H9 (cell line): ENCODE data around the gene MAP7. TPM values are rescaled to one million over a fixed set of nuclear protein-coding genes. Genes with fewer than 3 reads are reported as not detected.

Experiments
- DNase-seq: peaks from one replicate; pipeline ENCODE4 v3.0.0-alpha.2; 2017
- H2AFZ ChIP-seq: one replicate; pipeline ENCODE4 v1.6.1; 2013; ENCODE audit warnings: mild to moderate bottlenecking, low read length, control low read depth, moderate library complexity
- H2AK5ac ChIP-seq: 2 replicates; pipeline ENCODE4 v1.6.1; 2013; ENCODE audit warnings: low read length, control low read depth, mixed read lengths; ENCODE audit not compliant: insufficient read length
- H2BK120ac ChIP-seq: one replicate; pipeline ENCODE4 v1.6.1; 2013; ENCODE audit warnings: low read depth, mild to moderate bottlenecking, low read length, control low read depth, inconsistent platforms; ENCODE audit not compliant: poor library complexity, severe bottlenecking
- H2BK12ac ChIP-seq: 2 replicates; pipeline ENCODE4 v1.6.1; 2013; ENCODE audit warnings: low read length, control low read depth, mixed read lengths, low read depth; ENCODE audit not compliant: insufficient read length
- H2BK15ac ChIP-seq: 2 replicates; pipeline ENCODE4 v1.6.1; 2013; ENCODE audit warnings: low read depth, low read length, control low read depth
- H2BK20ac ChIP-seq: one replicate; pipeline ENCODE4 v1.6.1; 2013; ENCODE audit warnings: low read depth, mild to moderate bottlenecking, low read length, control low read depth, inconsistent platforms; ENCODE audit not compliant: poor library complexity, severe bottlenecking
- H2BK5ac ChIP-seq: 2 replicates; pipeline ENCODE4 v1.6.1; 2013; ENCODE audit warnings: low read length, control low read depth, mixed read lengths; ENCODE audit not compliant: insufficient read length
- H3K14ac ChIP-seq: 2 replicates; pipeline ENCODE4 v1.6.1; 2013; ENCODE audit warnings: low read length, control low read depth; ENCODE audit not compliant: insufficient read depth
- H3K18ac ChIP-seq: 2 replicates; pipeline ENCODE4 v1.6.1; 2013; ENCODE audit warnings: low read depth, mild to moderate bottlenecking, mixed read lengths, low read length, control low read depth; ENCODE audit not compliant: insufficient read length
- H3K23ac ChIP-seq: 2 replicates; pipeline ENCODE4 v1.6.1; 2013; ENCODE audit warnings: low read length, control low read depth, mixed read lengths, low read depth; ENCODE audit not compliant: insufficient read length
- H3K23me2 ChIP-seq: 2 replicates; pipeline ENCODE4 v1.6.1; 2013; ENCODE audit warnings: low read depth, mild to moderate bottlenecking, mixed read lengths, low read length, control low read depth; ENCODE audit not compliant: insufficient read length, poor library complexity, severe bottlenecking
- H3K27ac ChIP-seq: 2 replicates; pipeline ENCODE4 v1.5.1; 2013; ENCODE audit warnings: low read length, control low read depth, mixed read lengths, low read depth; ENCODE audit not compliant: insufficient read length
- H3K27me3 ChIP-seq: 2 replicates; pipeline ENCODE4 v1.6.1; 2013; ENCODE audit warnings: low read length, control low read depth, inconsistent platforms; ENCODE audit not compliant: insufficient read depth
- H3K4ac ChIP-seq: 2 replicates; pipeline ENCODE4 v1.6.1; 2013; ENCODE audit warnings: low read depth, mild to moderate bottlenecking, control low read depth, inconsistent platforms, low read length, moderate library complexity
- H3K4me1 ChIP-seq: 2 replicates; pipeline ENCODE4 v1.6.1; 2013; ENCODE audit warnings: low read length, control low read depth, inconsistent platforms; ENCODE audit not compliant: insufficient read depth
- H3K4me2 ChIP-seq: 2 replicates; pipeline ENCODE4 v1.6.1; 2013; ENCODE audit warnings: low read length, control low read depth, mixed read lengths; ENCODE audit not compliant: insufficient read length, insufficient read depth
- H3K56ac ChIP-seq: 2 replicates; pipeline ENCODE4 v1.6.1; 2013; ENCODE audit warnings: low read depth, mild to moderate bottlenecking, mixed read lengths, low read length, control low read depth; ENCODE audit not compliant: insufficient read length
- H3K79me1 ChIP-seq: 2 replicates; pipeline ENCODE4 v1.6.1; 2013; ENCODE audit warnings: low read depth, mild to moderate bottlenecking, moderate library complexity, low read length, control low read depth, inconsistent platforms; ENCODE audit not compliant: insufficient read depth, poor library complexity, severe bottlenecking
- H3K79me2 ChIP-seq: 2 replicates; pipeline ENCODE4 v1.6.1; 2013; ENCODE audit warnings: low read length, control low read depth, inconsistent platforms; ENCODE audit not compliant: insufficient read depth
- H3K9ac ChIP-seq: 2 replicates; pipeline ENCODE4 v1.6.1; 2013; ENCODE audit warnings: low read length, control low read depth, mixed read lengths; ENCODE audit not compliant: insufficient read length; ENCODE audit errors: extremely low read depth
- H3K9me3 ChIP-seq: one replicate; pipeline ENCODE4 v1.6.1; 2013; ENCODE audit warnings: low read depth, low read length, inconsistent platforms; ENCODE audit not compliant: control insufficient read depth
- H3T11ph ChIP-seq: one replicate; pipeline ENCODE4 v1.6.1; 2013; ENCODE audit warnings: mild to moderate bottlenecking, low read length, control low read depth, inconsistent platforms
- H4K20me1 ChIP-seq: one replicate; pipeline ENCODE4 v1.6.1; 2013; ENCODE audit not compliant: control insufficient read depth, insufficient read length, insufficient read depth
- H4K5ac ChIP-seq: 2 replicates; pipeline ENCODE4 v1.6.1; 2013; ENCODE audit warnings: low read depth, mild to moderate bottlenecking, mixed read lengths, low read length, control low read depth; ENCODE audit not compliant: insufficient read length
- H4K8ac ChIP-seq: replicated peaks from 2 replicates; pipeline ENCODE4 v1.6.1; 2013; ENCODE audit warnings: low read length, control low read depth, mixed read lengths, low read depth; ENCODE audit not compliant: insufficient read length
- H4K91ac ChIP-seq: 2 replicates; pipeline ENCODE4 v1.6.1; 2013; ENCODE audit warnings: low read depth, mild to moderate bottlenecking, moderate library complexity, mixed read lengths, low read length, control low read depth; ENCODE audit not compliant: insufficient read length
- H3K27ac Mint-ChIP-seq, 3 experiments: 2 replicates in 2 of 3; 3 replicates in 1 of 3; pipeline ENCODE4 v1.8.0; 2020 to 2021; ENCODE audit warnings: mixed read lengths in 3 of 3, mild to moderate bottlenecking in 1 of 3, moderate library complexity in 1 of 3
- H3K27me3 Mint-ChIP-seq: 2 replicates; pipeline ENCODE4 v1.8.0; 2021; ENCODE audit warnings: low read depth, mild to moderate bottlenecking, moderate library complexity, mixed read lengths
- H3K36me3 Mint-ChIP-seq, 3 experiments: 2 replicates in 2 of 3; 3 replicates in 1 of 3; pipeline ENCODE4 v1.8.0; 2020 to 2021; ENCODE audit warnings: low read depth in 3 of 3, mixed read lengths in 3 of 3; ENCODE audit not compliant: insufficient read depth in 1 of 3
- H3K4me1 Mint-ChIP-seq, 2 experiments: 2 replicates each; pipeline ENCODE4 v1.8.0; 2020; ENCODE audit warnings: mixed read lengths in 2 of 2
- H3K4me3 Mint-ChIP-seq, 2 experiments: 2 replicates in 1 of 2; 3 replicates in 1 of 2; pipeline ENCODE4 v1.8.0; 2020 to 2021; ENCODE audit warnings: mild to moderate bottlenecking in 2 of 2, mixed read lengths in 2 of 2, moderate library complexity in 1 of 2
- H3K9me3 Mint-ChIP-seq, 2 experiments: 2 replicates in 1 of 2; 3 replicates in 1 of 2; pipeline ENCODE4 v1.8.0; 2020; ENCODE audit warnings: mild to moderate bottlenecking in 2 of 2, mixed read lengths in 2 of 2, moderate library complexity in 1 of 2
- CTCF ChIP-seq: fragments of 200-600 bp; sonication (generic); conservative IDR thresholded peaks from 3 replicates; pipeline ENCODE4 v1.8.0; 2021; ENCODE audit warnings: antibody characterized with exemption, mild to moderate bottlenecking
- WGBS: extraction: QIAGEN DNeasy Blood & Tissue Kit; methylation state at CpG from one replicate; pipeline ENCODE4 v1.1.7; 2013; ENCODE audit warnings: missing lambda C conversion rate, low lambda C conversion rate, mixed read lengths; ENCODE audit not compliant: insufficient read length; ENCODE audit errors: extremely low coverage; 5-methylcytosine and 5-hydroxymethylcytosine counted together
- total RNA-seq: library from RNA; stranded (reverse); gene quantifications from 2 replicates; pipeline ENCODE4 v1.2.1, GENCODE V29; 2021

MAP7 gene
- total RNA-seq, 1 experiment from 2014 or later, result 51.1 TPM

- H3K27ac Mint-ChIP-seq, result peak overlapping the region in 1 of 3 experiments; percentile 82; a peak in 2 of 7 replicates
Measured at GRCh38 chr6:136539967-136540652, 10.1 kb downstream of the MAP7 start.

More at GRCh38 chr6:136539967-136540652, 10.1 kb downstream of the MAP7 start:
- no peak for TF ChIP-seq CTCF
- no peak overlapping the region for H4K8ac ChIP-seq
- no peak overlapping the region for H3K9ac ChIP-seq
- H2BK5ac ChIP-seq, result no peak overlapping the region
- H2BK12ac ChIP-seq, result no peak overlapping the region
- no peak overlapping the region for H3T11ph ChIP-seq
- H2AK5ac ChIP-seq, result no peak overlapping the region
- H3K4me1 ChIP-seq, result peaks cover 12% of the 10 kb centered on the region; the same call in 1 of the 2 replicates
- H3K23me2 ChIP-seq, result no peaks in the 10 kb centered on the region
- peaks cover 2% of the 10 kb centered on the region for H4K20me1 ChIP-seq
- no peaks in the 10 kb centered on the region for H3K27me3 ChIP-seq
- no peak overlapping the region for H2BK20ac ChIP-seq
- no peak overlapping the region for H2BK120ac ChIP-seq
- no peak overlapping the region for H3K27ac ChIP-seq
- Mint-ChIP-seq H3K27me3 (no peaks in the 10 kb centered on the region), H3K4me1 (peaks cover 50 to 52% of the 10 kb centered on the region in 2 experiments), H3K36me3 (peaks cover 1 to 10% (median 9%) of the 10 kb centered on the region in 3 experiments; a peak in 6 of 7 replicates), H3K9me3 (0 out of 5 replicates have a peak, but pooled peaks cover 0 to 3% of the 10 kb centered on the region in 2 experiments), H3K4me3 (no peak overlapping the region)
- H3K23ac ChIP-seq, result no peak overlapping the region
- H3K79me1 ChIP-seq, result peaks cover 15% of the 10 kb centered on the region
- H2BK15ac ChIP-seq, result no peak overlapping the region
- no peaks in the 10 kb centered on the region for H3K9me3 ChIP-seq
- H3K4me2 ChIP-seq, result no peak overlapping the region
- no peak for DNase-seq
- no peak overlapping the region for H3K14ac ChIP-seq
- H3K4ac ChIP-seq, result no peak overlapping the region
- H3K18ac ChIP-seq, result no peak overlapping the region
- H3K56ac ChIP-seq, result no peak overlapping the region
- WGBS, result no CpG with 5 or more reads among the region's 6 CpGs
- H3K79me2 ChIP-seq, result peaks cover 12% of the 10 kb centered on the region; the same call in 1 of the 2 replicates
- no peak overlapping the region for H4K5ac ChIP-seq
- H4K91ac ChIP-seq, result no peak overlapping the region
- no peak overlapping the region for H2AFZ ChIP-seq
